Liver (tissue), 3 donors: ENCODE measurements around the gene LUC7L3.

ENCODE experiments used
- EGR1 ChIP-seq, 2 donors: IDR thresholded peaks; 2 replicates each; pipeline ENCODE4 v1.6.1; 2016 to 2018; ENCODE audit warnings: antibody characterized with exemption in 2 of 2, low read depth in 2 of 2
- GABPA ChIP-seq, 2 donors: IDR thresholded peaks in 1 of 2; conservative IDR thresholded peaks in 1 of 2; 2 replicates each; pipeline ENCODE4 v1.6.1; 2016; ENCODE audit warnings: antibody characterized with exemption in 2 of 2, mild to moderate bottlenecking in 1 of 2, moderate library complexity in 1 of 2
- JUND ChIP-seq, 2 donors: IDR thresholded peaks; 2 replicates each; pipeline ENCODE4 v1.6.1; 2016; ENCODE audit warnings: antibody characterized with exemption in 2 of 2
- RAD21 ChIP-seq, 2 donors: IDR thresholded peaks; 2 replicates each; pipeline ENCODE4 v1.6.1; 2016; ENCODE audit warnings: antibody characterized with exemption in 2 of 2, mild to moderate bottlenecking in 2 of 2
- SP1 ChIP-seq: IDR thresholded peaks from 2 replicates; pipeline ENCODE4 v1.6.1; 2018; ENCODE audit warnings: antibody characterized with exemption, mild to moderate bottlenecking
- TAF1 ChIP-seq: conservative IDR thresholded peaks from 2 replicates; pipeline ENCODE4 v1.6.1; 2016; ENCODE audit warnings: antibody characterized with exemption, mild to moderate bottlenecking
- YY1 ChIP-seq: IDR thresholded peaks from 2 replicates; pipeline ENCODE4 v1.6.1; 2016; ENCODE audit warnings: antibody characterized with exemption, mild to moderate bottlenecking
- TF ChIP-seq, protein P1 (sequence below): fragments of 150-350 bp; IDR thresholded peaks from 2 replicates; pipeline ENCODE4 v1.5.1; 2017; ENCODE audit warnings: improper control_type of control experiment, low read depth, low read length; ENCODE audit not compliant: missing input control
- TF ChIP-seq, protein P2 (sequence below): IDR thresholded peaks from 2 replicates; pipeline ENCODE4 v1.6.1; 2016; ENCODE audit warnings: antibody characterized with exemption, mild to moderate bottlenecking
- TF ChIP-seq, protein P3 (sequence below): IDR thresholded peaks from 2 replicates; pipeline ENCODE4 v1.6.1; 2016; ENCODE audit warnings: antibody characterized with exemption
- TF ChIP-seq, protein P4 (sequence below): IDR thresholded peaks from 2 replicates; pipeline ENCODE4 v1.6.1; 2016; ENCODE audit warnings: antibody characterized with exemption
- donor health status: healthy.
- donor health status: healthy.

DNA sequence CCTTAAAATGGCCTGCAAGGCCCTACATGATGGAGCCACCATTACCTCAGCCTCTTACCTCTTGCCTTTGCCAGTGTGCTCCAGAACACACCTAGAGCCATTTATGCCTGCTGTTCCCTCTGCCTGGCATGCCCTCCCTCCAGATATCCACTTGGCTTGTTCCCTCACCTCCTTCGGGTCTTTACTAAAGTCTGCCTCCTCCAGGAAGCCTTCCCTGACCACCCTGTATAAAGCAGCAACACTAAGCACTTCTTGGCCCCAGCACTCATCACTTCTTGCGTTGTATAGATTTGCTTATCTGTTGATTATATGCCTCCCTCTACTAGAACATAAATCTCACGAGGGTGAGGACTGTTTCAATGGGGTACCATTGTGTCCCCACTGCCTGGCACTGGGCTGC lies 37.0 kb upstream of the LUC7L3 start:
- TF ChIP-seq TAF1 (no peak), JUND (IDR thresholded peaks at IDR 0.05) (no peak), EGR1 (IDR thresholded peaks at IDR 0.05; ENCODE audit: low read depth in 2 of 2) (no peak), SP1 (no peak), RAD21 (IDR thresholded peaks at IDR 0.05) (no peak), YY1 (no peak), GABPA (IDR thresholded peaks at IDR 0.05 in 1 of 2, conservative IDR thresholded peaks at IDR 0.05 in 1 of 2) (no peak)
- TF ChIP-seq, protein P1, sequence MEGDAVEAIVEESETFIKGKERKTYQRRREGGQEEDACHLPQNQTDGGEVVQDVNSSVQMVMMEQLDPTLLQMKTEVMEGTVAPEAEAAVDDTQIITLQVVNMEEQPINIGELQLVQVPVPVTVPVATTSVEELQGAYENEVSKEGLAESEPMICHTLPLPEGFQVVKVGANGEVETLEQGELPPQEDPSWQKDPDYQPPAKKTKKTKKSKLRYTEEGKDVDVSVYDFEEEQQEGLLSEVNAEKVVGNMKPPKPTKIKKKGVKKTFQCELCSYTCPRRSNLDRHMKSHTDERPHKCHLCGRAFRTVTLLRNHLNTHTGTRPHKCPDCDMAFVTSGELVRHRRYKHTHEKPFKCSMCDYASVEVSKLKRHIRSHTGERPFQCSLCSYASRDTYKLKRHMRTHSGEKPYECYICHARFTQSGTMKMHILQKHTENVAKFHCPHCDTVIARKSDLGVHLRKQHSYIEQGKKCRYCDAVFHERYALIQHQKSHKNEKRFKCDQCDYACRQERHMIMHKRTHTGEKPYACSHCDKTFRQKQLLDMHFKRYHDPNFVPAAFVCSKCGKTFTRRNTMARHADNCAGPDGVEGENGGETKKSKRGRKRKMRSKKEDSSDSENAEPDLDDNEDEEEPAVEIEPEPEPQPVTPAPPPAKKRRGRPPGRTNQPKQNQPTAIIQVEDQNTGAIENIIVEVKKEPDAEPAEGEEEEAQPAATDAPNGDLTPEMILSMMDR: no peak
- TF ChIP-seq, protein P2, sequence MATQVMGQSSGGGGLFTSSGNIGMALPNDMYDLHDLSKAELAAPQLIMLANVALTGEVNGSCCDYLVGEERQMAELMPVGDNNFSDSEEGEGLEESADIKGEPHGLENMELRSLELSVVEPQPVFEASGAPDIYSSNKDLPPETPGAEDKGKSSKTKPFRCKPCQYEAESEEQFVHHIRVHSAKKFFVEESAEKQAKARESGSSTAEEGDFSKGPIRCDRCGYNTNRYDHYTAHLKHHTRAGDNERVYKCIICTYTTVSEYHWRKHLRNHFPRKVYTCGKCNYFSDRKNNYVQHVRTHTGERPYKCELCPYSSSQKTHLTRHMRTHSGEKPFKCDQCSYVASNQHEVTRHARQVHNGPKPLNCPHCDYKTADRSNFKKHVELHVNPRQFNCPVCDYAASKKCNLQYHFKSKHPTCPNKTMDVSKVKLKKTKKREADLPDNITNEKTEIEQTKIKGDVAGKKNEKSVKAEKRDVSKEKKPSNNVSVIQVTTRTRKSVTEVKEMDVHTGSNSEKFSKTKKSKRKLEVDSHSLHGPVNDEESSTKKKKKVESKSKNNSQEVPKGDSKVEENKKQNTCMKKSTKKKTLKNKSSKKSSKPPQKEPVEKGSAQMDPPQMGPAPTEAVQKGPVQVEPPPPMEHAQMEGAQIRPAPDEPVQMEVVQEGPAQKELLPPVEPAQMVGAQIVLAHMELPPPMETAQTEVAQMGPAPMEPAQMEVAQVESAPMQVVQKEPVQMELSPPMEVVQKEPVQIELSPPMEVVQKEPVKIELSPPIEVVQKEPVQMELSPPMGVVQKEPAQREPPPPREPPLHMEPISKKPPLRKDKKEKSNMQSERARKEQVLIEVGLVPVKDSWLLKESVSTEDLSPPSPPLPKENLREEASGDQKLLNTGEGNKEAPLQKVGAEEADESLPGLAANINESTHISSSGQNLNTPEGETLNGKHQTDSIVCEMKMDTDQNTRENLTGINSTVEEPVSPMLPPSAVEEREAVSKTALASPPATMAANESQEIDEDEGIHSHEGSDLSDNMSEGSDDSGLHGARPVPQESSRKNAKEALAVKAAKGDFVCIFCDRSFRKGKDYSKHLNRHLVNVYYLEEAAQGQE: no peak
- TF ChIP-seq, protein P3, sequence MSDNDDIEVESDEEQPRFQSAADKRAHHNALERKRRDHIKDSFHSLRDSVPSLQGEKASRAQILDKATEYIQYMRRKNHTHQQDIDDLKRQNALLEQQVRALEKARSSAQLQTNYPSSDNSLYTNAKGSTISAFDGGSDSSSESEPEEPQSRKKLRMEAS: no peak
- TF ChIP-seq, protein P4, sequence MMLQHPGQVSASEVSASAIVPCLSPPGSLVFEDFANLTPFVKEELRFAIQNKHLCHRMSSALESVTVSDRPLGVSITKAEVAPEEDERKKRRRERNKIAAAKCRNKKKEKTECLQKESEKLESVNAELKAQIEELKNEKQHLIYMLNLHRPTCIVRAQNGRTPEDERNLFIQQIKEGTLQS: no peak
